DMS 273 (cell line): ENCODE results near the gene APCS.

Source experiments
- DNase-seq: peaks from one replicate; lab custom pipeline; 2025; ENCODE audit not compliant: unreplicated experiment; lab: John Stamatoyannopoulos, UW

Gene APCS, protein sequence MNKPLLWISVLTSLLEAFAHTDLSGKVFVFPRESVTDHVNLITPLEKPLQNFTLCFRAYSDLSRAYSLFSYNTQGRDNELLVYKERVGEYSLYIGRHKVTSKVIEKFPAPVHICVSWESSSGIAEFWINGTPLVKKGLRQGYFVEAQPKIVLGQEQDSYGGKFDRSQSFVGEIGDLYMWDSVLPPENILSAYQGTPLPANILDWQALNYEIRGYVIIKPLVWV

DNA sequence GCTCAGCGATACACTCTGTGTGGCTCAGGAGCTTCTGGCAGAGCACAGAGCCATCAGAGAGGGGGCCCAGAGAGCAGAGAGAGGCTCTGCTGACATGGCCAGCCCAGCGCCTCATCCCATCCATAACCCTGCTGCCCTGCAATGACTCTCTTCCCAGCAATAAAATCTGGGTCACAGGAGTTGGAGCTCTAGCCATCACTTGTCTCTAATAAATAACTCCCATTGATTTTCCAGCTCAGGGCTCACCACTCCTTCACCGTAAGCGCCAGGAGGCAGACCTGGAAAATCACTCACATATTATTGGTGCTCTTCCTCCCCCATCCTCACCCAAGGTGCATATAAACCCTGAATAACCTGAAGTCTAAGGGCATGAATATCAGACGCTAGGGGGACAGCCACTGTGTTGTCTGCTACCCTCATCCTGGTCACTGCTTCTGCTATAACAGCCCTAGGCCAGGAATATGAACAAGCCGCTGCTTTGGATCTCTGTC, at the start of gene APCS:
Gene APCS, plus strand, starts transcription at position 366 of the 491 bp plus-strand sequence. Its CDS starts 96 bp downstream, at position 462.
- no peak for DNase-seq

DNA sequence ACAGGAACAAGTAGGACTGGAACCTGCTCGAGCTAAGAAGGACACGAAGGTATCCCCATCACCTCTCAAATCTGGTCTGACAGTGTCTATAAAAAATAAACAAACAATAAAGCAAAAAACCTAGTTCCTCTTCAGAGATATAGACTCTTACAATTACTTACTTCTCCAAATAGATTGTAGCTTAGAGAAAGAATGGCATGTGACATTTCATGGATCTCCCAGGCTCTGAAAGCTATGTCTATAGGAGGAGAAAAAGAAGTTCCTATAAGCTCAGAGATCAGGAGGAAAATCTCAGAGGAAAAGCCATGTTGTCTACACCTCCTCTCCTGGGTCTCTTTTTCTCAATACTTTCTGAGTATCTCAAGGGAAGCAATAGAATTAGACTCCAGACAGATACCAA, 39.5 kb upstream of the APCS start:
- no peak for DNase-seq

DNA sequence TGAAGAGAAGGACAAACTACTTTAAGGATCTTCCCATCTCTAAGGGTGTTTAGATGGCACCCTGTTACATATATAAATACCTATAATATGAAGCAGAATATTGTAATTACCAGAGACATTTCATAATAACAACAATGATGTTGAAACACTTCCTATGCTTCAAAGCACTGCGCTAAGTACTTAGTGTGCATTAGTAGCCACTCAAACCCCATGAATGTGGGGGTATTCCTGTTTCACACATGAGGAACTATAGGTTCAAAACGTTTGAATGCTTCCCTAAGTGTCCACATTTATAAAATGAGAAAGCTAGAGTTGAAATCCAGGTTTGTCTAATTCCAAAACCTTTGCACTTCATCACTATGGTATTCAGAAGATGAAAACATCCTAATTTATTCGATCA, 33.4 kb upstream of the APCS start:
- no peak for DNase-seq

GRCh38 chr1:159554696-159555095, 32.9 kb upstream of the APCS start:
- no peak for DNase-seq

- no peak for DNase-seq
These were observed 30.7 kb upstream of the APCS start for GRCh38 chr1:159556931-159557369.

- no peak for DNase-seq
These were observed 27.0 kb upstream of the APCS start for GRCh38 chr1:159560599-159560998.

- no peak for DNase-seq
These were observed 26.1 kb upstream of the APCS start for GRCh38 chr1:159561497-159561896.

- no peak for DNase-seq
These were observed 24.9 kb upstream of the APCS start for GRCh38 chr1:159562680-159563079.

DNA sequence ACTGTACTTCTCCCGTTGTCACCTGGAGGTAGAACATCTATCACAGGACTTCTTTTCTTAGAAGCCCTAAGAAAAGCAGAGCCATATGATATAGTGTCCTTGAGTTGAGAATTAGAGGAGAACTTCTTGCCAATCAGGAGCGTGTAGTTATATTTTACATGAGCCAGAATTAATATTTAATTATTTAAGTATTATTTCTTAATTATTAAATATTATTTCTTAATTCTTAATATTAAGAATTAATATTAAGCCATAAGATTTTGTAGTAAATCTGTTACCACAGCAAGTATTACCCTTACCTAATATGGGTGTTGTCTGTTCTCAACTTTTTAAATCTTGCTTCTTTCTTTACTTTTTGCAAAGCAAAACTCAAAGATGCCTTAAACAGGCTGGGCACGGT, 10.2 kb upstream of the APCS start:
- DNase-seq, result no peak

GRCh38 chr1:159580340-159580739, 7.3 kb upstream of the APCS start:
- no peak for DNase-seq

DNA sequence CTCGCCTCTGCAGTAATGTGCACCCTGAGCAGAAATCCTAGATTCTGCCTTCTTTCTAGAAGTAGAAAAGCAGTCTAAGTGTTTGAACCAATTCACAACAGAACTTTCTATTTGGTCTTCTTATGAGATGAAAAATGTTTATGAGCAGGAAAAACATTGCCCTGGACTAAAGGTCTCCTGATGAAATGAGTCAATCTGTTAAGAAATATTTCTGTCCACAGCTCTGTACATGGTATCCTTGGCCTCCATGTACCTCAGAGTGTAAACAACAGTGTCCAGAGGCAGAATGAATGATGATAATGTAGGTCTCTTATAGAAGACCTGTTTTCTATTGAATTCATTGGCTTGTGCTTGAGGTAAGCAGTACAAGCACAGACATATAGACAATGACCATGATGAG, 6.2 kb upstream of the APCS start:
- no peak for DNase-seq

DNA sequence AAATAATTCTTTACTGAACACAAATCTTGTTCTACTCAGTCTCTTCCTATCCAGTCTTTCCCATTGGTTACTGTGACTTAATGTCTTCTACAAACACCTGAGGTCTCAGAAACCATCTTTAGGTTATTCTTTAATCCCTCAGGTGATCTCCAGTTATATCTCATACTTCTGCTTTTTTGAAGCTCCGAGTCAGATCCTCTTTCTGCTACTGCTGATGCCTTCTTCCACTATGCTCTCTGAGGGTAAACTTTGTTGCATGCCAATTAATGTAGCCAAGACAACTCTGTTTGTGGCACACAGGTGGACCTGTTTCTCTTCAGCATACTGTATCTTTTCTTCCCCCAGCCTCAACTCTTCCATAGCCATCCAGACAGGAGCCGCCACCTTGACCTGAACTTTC, 3.1 kb upstream of the APCS start:
- DNase-seq, result no peak

DNA sequence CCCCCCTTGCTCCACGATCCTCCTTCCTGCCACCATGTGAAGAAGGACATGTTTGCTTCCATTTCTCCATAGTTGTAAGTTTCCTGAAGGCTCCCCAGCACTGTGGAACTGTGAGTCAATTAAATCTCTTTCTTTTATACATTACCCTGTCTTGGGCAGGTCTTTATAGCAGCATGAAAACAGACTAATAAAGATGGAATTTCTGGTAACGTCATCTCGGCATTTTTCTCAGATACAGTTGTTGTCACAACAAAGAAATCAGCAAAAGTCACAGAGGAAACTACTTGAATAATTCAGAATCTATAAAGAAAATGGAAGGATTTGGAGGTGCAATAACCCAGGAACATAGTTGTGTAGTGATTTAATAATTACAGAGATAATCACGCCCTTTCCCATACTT, 4.4 kb downstream of the APCS start:
- no peak for DNase-seq

DNA sequence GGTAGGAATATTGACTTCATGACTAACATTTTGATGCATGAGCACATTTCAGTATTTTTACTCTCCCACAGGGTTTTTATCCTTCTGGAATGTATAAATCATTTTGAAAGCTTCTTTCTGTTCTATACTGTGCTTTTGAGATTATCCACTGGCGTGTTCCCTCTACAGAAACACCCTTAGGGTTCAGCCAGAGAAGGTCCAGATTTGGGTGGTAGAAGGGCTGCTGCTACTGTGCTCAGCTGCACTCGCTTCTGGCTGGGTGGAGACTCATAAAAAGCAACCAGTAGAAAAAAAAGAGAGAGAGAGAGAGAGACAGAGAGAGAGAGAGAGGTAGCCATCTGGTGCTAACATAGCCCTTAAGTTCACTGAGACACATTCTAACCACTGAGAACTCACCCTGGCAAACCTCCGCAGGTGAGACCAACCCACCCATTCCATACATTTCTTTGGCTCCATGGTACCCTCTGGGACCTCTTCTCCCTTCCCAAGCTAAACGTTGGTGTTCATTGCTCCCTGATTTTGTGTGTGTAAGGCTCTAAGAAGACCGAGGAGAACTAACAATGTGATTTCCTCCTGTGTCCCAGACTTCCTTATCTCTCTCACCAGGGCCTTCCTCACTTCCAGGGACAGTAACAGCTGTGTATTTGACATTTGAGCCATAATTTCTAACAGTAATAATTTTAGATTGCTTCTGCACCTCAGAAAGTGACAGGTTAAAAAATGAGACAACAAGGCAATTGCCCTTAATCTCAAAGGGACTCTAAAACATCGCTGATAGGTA, 7.2 kb downstream of the APCS start:
- no peak for DNase-seq

GRCh38 chr1:159598196-159598595, 10.6 kb downstream of the APCS start:
- no peak for DNase-seq

- DNase-seq, result no peak
These were observed 13.3 kb downstream of the APCS start for GRCh38 chr1:159600894-159601293.

DNA sequence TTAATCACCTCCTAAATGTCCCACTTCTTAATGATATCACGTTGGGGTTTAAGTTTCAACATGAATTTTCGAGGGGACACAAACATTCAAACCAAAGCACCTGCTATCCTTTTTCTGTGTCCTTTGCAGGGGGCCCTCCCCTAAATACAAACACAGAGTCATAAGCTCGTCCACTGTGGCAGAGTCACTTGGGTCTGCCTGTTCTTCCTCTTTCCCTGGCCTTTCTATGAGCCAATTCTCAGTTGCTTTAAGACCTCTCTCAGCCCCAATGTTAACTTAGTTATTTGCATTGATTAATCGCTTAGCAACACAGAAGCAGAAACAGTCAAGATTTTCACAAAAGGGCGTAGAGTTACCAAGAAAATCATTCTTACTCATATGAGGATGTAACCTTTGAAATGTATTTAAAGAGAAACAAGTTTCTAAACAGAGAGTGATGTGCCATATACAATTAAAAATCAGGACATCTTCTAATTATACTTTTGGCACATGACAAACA, 14.9 kb downstream of the APCS start:
- DNase-seq, result no peak

DNA sequence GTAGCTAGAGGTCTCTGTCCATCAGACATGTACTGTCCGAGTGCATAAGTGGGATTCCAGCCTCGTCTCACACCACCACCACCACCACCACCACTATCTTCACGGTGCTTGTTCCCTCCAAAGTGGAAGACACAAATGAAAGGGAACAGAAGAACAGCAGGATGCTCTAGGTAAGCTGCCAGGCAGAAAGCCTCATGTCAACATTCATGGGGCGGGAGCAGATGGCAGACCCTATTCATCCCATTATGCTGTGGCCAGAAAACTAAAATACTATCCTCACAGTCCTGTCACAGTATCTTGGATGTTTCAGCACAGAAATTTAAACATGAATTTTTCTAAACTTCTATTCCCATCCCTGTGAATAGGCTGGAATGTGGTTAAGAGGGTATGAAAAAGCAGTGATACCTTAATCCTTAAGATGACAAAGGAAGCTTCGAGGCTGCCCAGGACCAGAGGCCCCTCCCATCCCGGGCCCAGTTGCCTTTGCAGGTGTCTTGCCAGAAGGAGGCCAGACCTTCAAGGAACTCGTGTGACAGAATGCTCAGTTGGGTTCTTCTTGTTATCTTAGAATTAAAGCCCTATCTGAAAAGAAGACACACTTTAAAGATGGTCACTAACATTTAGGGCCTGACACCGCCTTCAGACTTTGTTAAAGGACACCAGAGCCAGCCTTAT, 24.7 kb downstream of the APCS start:
- DNase-seq, result no peak

- no peak for DNase-seq
These were observed 45.3 kb downstream of the APCS start for GRCh38 chr1:159632922-159633321.
